Measurements from ENCODE around the gene IFFO2.

The IFFO2 gene

DNA sequence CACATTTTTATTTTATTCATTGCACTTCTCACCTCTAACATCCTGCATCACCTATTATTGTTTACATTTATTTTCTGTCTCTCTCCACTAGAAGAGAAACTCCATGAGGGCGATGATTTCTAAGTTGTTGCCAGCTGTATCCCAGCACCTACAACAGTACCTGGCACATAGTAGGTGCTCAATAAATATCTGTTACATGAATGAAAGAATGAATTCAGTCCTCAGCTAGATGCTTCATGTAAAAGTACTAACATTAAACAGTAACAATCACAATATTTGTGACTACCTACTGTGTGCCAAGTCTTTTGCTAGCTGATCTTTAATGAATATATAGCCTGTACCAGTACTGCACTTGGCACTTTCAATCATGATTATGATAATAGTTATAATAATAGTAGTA, 100.0 kb downstream of the IFFO2 start:
- no peak for DNase-seq

GRCh38 chr1:18855573-18855972, 100.9 kb downstream of the IFFO2 start:
- no peak for DNase-seq

- DNase-seq, result no peak
Measured at GRCh38 chr1:18854331-18855025, 102.0 kb downstream of the IFFO2 start.
